T follicular helper cell (primary cell): ENCODE results near the gene CFL2.
"Not testable (repeated sequence)": the region's sequence is repeated elsewhere in the genome, so short reads cannot be mapped to it uniquely, and the experiment has no call there.

Experiments
- DNase-seq: peaks from one replicate; pipeline ENCODE4 v3.0.0-alpha.2; 2020; ENCODE audit warnings: low read depth

Gene CFL2

DNA sequence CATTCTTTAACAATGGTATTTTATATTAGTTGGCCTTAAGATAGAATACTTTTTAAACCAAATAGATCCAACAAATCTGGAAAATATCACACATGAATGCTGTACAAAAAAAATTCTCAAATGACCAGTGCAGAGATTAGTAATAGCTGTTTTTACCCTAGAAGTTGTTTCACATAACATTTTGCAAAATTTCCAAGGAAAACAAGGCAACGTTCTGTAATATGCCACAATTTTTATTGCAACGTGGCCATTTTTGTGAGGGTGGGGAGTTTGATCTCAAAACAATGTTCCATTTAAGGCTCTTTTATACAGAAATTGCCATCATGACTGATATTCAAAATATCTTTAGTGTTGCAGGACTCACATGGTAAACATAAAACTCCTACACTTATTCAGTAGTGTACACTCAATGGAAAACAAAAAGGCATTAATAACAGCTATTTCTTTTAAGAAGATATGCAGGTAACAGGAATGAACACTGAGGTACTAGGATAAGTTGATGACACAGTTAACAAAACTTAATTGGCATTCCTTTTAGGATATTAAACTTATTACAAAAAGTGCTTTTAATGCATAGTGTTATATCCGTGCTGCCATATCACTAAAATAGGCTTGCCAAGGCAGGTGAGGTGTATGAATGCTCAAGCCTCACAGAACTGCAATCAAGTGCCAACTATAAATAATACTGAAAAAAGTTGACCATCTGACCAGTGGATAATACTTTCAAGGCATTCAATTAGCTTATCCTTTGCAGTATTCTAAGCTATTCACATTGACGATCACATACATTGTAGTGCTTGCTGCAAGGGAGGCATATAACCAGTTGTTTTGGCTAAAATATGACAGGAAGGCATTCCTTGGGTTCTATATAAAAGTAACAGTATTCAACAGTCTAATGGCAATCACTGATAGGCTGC, 2.3 kb downstream of the CFL2 start:
- no peak for DNase-seq

DNA sequence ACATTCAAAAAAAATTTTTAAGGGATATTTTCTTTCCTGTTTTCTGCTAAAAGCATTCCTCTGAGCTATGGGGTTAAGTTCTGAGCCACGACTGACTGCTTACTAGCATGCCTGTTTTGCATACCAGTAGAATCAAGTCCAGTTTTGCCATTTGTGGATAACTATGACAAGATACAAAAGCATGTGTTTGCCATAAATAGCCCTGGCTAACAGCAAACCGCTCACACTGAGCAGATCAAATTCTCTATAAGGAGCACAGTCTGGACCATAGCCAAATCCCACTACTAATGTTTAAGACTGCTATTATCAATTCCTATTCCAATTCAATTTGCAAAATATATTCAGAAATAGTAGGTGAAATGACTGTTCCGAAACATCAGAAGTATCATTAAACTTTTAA, 3.2 kb downstream of the CFL2 start:
- no peak for DNase-seq

DNA sequence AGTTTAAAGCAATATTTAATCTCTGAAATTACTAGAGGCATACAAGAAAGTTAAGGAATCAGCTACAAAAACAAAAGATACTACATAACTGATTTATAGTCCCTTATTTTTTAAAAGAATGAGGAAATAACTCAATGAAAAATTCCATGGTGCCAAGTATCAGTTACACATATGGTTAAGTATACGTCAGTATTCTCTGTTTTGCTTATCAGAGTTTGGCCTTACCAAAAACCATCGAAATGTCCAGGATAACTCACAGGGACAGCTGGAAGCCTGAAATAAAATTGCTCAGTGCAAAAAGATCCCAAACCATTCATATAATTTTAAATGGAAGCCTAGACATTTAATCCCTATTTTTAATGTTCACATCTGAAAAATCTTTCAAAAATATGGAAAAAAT, 3.6 kb downstream of the CFL2 start:
- DNase-seq, result no peak

DNA sequence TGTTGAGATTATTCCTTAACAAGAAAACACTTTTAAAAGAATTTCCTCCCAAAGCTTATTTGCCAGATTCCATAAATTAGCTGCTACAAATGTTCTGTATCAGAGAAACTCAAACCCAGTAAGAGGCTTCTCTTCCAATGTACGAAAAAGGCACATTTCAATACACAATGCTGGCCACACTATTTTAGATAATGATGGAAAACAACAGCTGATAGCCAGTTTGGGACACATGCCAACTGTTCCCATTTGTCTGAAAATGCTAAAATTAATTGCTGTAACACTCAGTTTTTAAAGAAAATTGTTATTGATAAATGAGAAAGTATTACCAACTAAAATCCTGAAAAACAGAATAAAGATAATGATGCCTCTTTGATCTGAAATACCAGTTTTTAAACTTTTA, 4.4 kb downstream of the CFL2 start:
- no peak for DNase-seq

DNA sequence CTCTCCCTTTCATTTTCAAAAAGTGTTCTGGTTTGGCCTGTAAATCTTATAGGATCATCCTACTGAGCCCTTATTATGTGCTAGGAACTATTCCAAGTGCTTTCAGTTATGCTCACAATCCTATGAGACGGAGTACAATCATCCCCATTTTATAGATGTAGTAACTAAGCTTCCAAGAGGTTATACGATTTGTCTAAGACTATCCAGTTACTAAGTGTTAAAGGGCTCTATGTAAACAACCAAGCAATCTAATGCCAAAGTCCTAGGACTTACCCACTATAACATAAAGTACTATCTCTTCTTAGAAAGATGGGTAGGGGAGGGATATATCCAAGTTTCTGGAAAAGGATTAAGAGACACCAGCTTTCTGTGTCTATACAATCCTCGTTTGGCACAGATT, 6.7 kb downstream of the CFL2 start:
- no peak for DNase-seq

DNA sequence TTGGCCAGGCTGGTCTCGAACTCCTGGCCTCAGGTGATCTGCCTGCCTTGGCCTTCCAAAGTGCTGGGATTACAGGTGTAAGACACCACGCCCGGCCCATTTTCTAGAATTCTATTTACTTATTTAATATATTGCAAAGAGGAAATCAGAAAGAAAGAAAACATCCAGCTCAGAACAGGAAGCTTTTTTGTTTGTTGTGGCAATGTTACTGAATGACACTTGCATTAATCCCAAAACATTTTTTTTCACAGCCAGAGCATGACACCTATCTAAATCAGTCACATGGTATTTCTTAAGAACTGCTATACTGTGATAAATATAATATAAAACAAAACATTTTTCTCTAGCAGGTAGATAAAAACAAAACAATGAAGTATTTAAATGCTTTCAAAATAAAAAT, 12.6 kb downstream of the CFL2 start:
- DNase-seq, result no peak

DNA sequence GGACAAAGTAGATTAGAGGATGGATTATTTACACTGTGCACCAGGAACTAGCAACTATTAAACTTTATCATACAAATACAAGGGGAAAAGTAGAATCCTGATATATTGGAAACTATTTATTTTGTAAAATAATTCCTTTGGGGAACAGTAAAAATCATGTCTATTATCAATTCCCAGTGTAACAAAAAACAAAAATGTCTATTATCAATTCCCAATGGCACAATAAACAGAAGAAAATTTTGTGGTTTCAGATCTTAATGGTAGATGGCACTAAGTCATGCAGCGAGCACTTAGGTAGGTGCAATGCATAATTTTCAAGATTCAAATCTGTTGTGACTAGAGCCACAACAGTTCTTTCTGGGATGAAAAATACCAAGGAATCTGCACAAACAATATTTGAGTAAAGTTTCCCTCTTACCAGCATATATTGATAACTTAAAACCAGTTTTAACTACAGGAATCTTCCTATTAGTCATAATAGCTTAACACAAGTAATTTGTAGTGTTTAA, 13.7 kb downstream of the CFL2 start:
- no peak for DNase-seq

DNA sequence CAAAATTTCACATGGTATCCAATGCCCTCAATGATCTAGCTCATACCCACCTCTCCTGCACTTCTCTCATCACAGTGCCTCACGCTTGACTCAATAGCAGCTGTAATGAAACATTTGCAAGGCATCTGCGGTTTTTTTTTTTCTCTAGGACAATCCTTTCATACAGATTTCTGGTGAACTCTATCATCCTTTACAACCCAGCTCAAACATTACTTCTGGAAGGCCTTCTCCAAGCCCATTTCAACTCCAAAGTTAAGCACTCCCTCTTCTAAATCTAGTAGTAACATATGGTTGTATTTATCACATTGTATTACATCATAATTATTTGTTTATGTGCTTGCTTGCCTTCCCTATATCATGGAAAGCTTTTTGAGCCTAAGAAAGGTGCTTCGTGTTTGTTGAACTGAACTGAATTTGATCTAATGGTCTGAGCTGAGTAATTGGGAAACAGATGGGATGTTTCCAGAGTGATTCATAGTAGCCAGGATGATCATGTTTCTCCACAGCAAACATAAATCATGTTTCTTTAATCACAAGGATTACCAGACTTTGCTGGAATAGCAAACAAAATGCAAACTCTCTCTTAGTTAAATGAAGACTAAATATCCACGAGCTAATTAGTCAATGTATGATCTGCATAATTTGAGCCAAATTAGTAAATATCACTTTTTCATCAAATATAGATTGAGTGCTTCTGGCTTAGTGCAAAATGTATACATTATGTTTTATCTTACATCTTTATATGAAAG, 14.3 kb downstream of the CFL2 start:
- no peak for DNase-seq

DNA sequence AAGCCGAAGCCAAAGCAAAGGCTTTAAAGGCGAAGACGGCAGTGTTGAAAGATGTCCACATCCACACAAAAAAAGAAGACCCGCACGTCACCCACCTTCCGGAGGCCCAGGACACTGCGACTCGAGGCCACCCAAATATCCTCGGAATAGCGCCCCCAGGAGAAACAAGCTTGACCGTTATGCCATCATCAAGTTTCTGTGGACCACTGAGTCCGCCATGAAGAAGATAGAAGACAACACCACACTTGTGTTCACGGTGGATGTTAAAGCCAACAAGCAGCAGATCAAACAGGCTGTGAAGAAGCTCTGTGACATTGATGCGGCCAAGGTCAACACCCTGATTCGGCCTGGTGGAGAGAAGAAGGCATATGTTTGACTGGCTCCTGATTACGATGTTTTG, 20.2 kb downstream of the CFL2 start:
- DNase-seq, result not testable (repeated sequence)

DNA sequence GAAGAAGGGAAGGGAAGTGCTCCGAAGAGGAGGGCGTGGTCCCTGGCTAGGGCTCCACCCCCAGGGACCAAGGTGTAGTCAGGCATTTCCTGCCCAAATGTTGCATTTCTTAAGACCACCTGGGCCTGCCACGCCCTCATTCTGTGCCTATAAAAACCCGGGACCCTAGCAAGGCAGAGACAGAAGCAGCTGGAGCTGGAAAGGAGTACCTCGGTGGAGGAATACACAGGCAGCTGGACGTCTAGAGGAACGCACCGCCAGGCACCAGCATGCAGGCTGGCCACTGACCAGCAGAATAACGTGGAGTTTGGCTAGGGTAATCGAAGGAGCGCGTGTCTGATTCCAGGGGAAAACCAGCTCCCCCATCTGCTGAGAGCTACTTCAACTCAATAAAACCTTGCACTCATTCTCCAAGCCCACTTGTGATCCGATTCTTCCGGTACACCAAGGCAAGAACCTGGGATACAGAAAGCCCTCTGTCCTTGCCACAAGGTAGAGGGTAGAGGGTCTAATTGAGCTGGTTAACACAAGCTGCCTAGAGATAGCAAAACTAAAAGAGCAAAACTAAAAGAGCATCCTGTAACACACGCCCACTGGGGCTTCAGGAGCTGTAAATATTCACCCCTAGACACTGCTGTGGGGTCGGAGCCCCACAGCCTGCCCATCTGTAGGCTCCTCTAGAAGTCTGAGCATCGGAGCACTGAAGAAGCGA, 21.0 kb downstream of the CFL2 start:
- DNase-seq, result no peak

DNA sequence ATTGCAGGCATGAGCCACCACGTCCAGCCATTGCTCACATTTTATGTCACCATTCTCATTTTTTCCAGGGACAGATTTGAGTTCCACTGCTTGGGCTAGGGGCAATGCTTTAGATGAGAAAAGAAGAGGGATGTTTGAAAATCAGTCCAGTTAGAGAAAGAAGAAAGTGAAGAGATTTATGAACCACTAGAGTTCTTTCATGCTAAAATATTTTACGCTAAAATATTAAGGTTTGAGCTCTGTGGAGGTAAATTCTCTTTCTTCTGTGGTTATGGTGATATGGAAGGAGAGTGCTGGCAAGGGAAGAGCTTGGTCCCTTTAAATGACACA, 21.5 kb downstream of the CFL2 start:
- DNase-seq, result no peak

DNA sequence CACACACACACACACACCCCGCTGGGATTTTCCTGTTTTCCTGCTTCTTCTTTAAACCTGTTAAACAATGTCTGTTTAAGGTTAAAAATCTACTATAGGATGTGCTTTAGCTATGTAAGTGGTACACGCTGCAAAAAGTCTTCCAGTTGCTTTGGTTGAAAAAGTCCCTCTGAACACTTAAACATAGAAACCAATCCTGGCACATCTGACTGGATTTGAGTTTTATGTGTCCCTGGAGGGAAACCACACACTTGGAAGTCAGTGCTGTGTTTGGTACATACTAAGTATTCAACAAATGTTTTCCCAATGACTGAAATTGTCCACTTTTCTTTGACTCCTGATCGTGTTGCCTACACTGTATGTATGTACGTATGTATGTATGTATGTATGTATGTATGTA, 22.0 kb downstream of the CFL2 start:
- no peak for DNase-seq

DNA sequence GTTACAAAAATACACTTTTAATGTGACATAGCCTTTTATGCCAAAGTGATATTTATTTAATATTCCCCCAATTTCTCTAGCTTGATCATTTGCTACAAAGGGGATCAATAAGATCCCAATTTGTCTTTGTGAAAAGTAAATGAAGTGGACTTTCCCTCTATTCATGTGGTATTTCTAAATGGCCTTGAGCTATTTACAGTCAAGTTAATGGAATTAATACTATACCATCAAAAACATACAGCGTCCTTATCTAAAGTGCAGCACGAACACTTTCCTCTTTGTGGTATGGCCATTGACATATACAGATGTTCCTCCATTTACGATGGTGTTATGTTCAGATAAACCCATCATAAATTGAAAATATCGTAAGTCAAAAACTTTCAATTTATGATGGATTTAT, 23.2 kb downstream of the CFL2 start:
- DNase-seq, result no peak

DNA sequence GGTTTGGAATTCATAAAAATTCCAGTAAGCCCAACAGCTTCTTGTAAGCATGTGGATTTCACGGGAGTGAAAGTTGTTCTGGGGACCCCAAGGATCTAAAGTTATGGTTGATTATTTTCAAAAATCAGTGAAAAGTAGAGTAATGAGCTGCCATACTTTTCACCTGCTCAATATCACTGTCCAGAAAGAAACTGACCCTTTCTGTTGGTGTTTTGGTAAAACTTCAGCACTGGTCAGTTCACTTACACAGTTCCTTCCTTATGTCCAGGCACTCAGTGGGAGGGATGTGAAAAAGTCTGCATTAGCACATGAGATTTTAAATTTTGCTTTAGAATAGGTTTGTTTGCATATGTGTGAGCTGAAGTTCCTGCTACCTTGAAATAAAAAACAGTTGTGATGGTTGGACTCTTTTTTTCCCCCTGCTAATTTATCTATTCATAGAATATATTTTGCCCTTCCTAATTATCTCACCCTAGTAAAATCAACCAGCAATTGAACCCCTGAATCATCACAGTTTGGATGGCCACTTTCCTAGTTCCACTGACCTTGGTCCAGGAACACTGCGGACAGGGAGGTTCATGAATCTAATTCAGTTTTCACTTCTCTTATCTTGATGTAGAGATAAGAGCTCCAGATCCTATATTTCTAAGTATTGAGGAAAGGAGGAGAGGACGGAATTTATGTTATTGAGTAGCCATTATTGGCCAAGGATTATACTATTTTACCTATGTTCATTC, 25.8 kb downstream of the CFL2 start:
- no peak for DNase-seq

DNA sequence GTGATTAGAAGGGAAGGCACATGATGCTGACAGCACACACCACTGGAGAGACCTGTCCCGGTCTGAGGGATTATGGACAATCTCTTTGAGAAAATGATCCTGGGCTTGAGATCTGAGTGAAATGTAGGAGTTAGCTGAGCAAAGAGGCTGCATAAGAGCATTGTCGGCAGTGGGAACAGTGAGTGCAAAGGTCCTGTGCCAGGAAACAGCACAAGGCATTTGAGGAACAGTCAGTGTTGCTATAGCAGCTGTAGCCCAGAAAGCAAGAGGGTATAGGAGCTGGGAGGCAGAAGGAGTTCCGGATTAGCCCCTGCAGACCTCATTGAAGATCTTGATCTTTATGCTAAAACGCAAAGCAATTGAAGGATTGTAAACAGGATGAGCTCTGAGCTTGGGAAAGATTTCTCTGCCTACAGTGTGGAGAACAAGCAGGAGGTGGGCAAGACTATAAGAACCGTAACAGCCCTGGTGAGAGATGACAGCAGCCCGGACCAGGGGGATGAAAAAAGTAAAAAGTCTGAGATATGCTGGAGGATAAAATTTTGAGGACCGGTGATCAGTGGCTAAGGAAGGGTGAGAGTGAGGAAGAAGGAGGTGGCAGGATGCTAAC, 28.5 kb downstream of the CFL2 start:
- no peak for DNase-seq

DNA sequence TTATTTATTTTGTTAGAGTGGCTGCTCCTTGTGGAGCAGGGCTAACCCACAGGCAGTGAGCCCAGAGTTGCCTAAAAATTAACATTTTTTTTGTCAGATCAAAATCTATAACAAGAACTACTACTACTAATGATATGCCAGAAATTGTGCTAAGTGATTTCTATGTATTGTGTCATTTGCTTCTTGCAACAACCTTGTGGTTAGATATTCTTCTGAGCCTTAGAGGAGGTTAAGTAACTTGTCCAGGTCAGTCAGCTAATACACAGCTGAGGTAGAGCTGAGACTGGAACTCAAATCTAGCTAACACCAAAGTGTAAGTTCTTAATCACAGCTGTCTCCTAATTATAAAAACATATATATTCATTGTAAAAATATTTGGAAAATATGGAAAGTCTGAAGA, 29.8 kb downstream of the CFL2 start:
- no peak for DNase-seq

DNA sequence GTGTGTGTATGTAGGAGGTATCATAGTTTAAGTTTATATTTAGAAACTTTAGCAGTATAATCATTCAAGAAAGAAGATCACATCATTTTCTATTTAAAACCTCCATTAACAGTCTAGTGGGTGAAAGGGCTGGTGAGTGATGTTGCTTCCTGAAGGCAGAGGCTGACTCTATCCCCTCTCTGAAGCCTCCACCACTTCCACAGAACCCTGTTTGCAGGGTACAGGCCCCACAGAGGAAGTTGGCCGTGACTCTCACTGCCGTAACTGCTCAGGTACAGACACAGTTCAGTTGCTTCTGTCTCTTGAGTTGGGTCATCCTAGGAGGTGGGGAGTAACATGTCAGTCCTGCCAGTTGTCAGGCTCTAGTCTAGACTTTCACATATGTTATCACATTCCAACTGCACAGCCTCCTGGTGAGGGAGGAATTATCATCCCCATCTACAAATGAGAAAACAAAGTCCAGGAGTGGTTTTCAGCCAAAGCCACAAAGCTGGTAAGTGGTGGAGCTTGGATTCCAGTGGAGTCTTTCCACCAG, 31.5 kb downstream of the CFL2 start:
- no peak for DNase-seq

DNA sequence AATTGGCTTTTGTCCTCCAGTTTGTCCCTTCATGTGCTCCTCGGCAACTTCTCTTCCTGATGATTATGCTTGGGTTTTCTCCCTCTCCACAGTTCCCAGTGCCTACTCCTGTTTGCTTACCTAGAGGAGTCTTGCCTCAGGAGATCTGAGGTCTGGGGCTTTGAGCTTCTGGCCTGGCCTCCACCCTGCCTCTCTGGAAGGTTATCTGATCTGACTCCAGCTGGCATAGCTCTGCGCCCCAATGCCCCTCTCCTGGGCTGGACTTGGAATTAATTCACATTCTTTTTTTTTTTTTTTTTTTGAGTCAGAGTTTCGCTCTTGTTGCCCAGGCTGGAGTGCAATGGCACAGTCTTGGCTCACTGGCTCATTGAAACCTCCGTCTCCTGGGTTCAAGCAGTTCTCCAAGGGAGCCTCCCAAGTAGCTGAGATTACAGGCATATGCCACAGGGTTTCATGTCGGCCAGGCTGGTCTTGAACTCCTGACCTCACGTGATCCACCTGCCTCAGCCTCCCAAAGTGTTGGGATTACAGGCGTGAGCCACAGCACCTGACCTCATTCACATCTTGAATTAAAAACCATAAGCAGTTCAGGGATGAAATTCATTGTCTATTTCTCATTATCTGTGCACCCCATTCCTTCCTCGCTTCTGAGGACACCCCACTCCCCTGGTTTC, 33.5 kb downstream of the CFL2 start:
- no peak for DNase-seq

DNA sequence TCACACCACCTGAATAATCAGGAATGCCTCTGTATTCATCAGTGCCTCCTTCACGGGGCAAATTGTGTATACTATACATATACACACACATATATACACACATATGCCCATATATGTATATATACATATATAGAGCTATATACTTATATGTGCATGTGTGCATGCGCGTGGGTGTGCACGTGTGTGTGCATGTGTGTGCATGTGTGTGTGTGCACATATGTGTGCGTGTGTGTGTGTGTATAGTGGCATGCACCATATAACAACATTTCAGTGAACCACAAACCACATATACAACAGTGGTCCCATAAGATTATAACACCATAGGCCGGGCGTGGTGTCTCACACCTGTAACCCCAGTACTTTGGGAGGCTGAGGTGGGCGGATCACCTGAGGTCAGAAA, 35.7 kb downstream of the CFL2 start:
- no peak for DNase-seq

DNA sequence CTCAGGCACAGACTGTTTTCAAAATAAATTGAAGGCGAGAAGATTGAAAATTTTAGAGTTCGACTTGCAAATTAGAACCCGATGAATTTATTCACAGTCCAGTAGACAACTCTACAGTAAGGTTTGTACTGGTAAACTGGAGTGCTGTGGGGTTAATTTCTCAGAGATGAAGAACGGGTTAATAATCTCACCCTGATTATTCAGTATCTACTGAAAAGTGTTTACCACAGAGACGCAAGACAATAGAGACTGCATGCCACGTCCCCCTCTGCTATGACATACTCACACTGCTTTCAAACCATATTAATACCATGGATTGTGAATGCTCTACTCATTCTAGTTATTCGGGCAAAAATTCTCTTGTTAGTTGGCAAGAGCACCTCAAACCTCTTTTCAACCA, 36.1 kb downstream of the CFL2 start:
- no peak for DNase-seq
